GM19025 (cell line): ENCODE data around the gene ARSB.
"Not testable (repeated sequence)": the region's sequence is repeated elsewhere in the genome, so short reads cannot be mapped to it uniquely, and the experiment has no call there.

Experiments used
- ATAC-seq: cut with Tn5 transposase; IDR thresholded peaks from one replicate; pipeline ENCODE4 v1.9.1; 2021; ENCODE audit warnings: mild to moderate bottlenecking, low read depth, moderate library complexity; ENCODE audit not compliant: unreplicated experiment

The ARSB gene

DNA sequence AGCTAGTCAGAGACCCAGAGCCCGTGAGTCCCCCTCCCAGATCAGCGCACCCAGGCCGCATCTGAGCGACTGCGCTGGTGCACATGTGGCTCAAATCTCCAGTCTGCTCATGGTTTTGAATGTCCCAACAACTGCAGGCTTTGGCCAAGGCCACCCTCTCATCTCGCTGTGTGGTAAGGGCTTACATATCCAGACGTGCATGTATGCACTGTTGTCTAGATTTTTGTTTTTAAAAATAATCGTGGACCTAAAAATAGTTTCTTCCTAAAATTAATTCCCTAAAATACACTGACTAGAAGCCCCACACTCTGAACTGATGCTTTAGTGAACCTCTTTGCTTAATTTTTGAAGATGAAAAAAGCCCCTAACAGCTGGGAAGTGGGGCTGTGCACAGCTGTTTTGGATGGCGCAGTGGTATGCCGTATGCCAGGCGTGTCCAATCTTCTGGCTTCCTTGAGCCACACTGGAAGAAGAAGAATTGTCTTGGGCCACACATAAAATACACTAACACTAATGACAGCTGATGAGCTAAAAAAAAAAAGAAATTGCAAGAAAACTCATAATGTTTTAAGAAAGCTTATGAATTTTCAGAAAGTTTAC, 193.5 kb downstream of the ARSB start:
- no peak for ATAC-seq

DNA sequence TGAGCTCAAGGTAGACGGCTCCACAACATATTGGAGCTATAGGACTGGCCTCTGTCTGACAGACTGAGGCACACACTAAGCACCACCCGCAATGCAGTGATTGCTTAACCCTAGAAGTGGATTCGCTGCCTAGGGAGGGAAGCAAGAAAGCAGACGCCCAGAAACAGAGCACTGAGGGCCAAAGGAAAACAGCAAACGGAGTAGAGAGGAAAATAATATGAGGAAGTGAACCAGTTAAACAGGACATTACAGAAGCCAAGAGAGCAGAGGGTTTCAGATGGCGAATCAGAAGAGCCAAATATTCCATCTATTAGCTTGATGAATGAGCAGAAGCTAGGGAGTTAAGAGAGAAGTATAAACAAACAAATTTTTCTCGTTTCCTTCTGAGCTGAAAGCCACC, 197.3 kb downstream of the ARSB start:
- no peak for ATAC-seq

DNA sequence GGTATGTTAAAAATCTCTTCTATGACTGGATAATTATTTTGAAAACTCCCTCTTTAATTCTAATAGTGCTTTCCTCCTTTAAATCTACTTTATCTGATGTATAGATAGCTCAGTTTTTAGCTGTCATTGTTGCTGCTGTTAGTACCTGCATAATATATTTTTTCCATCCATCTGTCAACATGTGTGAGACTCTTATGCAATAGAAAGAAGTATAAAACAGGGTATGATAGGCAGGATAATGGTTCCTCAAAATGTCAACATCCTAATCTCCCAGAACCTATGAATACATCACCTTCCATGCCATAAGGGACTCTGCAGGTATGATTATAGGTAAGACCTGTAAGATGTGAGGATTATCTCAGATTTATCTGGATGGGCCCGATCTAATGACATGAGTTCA, 199.7 kb downstream of the ARSB start:
- no peak for ATAC-seq

DNA sequence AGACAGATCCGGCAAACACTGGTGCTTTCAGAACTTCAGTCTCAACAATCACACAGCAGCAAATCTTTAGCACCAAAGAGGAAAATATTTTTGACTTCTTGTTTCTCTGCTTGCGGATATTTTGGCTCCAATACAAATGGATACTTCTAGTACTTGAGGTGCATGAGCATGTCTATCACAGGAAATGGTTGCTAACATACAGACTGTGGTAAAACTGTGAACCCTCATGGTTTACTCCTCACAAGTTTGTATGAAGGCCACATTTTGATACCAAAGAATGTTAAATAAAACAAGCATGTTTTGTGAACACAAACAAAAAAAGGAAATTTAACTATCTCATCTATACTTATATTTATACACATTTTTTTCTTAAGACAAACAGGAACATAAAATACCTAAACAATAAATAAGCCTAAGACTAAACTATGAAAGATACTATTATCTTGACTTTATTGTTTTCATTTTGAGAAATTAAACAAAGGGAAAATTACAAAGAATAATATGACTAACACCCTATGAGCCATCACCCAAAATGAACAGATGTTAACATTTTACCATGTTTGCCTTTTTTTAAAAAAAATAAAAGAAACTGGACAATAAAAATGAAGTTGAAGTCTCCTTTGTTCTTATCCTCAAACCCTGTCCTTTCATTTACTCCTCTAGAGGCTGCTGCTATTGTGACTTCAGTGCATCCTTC, 201.5 kb downstream of the ARSB start:
- ATAC-seq = no peak

DNA sequence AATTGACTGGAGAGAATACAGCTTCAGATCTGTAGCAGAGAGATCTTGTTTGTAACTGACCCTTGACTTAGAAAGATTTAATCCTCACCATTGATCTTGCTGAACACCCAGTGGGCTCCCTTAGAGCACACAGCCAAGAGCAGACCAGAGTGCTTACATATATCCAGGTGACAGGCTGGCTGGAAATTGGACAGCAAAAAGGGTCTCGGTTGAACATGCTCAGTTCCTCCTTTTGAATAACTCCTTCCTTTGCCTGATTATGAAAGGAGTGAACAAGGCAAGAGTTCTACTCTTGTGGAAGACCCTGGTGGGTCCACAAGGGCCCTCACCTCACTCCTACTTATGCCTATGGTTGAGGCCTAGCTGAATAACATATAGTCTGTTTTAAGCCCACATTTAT, 202.4 kb downstream of the ARSB start:
- ATAC-seq = no peak

DNA sequence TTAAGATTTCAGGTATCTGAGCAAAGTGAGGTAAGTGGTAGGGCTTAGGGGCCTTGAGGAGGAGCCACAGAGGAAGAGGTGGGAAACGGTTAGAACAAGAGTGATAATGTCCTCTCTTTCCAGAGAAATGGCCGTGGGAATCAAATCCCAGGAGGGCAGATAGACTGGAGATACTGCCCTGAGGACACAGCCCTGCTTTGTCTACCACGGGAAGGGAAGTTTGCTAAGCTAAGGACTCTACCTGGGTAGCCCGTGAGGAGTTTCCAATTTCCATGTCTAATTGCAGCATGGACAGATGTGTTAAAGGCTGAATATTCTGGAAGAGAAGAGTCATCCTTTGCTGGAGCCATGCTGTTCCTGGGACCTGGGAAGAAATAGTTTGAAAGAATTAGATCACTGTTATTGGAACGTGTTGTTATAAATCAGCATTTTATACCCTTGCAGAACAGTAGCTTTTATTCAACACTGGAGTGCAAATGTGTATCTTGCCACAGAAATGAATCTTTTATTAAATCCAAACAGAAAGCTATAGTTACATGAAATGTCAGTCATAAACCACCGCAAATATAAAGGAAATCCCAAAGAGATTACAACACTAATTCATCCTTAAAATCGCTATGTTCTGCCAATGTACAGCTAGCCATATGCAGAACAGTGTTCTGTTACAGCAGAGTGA, 203.4 kb downstream of the ARSB start:
- no peak for ATAC-seq

DNA sequence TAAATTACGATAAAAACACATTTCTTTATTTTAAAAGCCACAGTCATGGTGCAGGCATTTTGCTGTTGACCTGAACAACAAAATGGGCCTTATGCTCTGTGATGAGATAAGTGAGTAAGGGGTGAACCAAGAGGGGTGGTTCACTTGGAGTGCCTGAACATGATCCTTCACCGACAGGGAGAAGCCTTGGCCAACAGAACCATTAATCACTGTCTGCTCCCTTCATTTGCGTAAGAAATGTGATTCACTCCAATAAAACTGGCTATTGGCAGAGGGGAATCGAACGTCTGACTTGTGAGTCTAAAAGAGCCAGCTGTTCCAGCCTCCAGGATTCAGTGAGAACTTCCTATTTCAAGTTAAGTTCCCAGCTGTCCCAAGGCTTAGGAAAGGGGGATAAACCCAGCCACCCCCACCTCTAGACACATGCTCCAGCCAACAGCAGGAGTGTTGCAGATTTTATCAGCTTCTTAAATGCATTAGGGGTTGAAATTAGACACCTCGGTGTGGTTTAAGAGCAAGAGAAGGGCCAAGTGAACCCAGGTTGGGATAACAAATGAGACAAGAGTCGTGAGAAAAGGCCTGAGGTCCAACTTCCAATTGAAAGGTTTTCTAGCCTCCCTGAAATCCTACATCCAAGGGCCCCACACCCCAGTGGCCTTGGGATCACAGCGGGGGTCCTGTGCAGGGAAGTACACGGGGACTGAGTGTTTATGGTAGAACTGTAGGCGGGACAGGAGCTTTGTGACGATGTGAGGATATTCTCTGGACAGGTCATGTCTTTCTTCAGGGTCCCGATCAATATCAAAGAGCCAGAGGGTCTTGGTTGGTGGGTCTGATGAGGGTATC, 205.1 kb downstream of the ARSB start:
- ATAC-seq = no peak

DNA sequence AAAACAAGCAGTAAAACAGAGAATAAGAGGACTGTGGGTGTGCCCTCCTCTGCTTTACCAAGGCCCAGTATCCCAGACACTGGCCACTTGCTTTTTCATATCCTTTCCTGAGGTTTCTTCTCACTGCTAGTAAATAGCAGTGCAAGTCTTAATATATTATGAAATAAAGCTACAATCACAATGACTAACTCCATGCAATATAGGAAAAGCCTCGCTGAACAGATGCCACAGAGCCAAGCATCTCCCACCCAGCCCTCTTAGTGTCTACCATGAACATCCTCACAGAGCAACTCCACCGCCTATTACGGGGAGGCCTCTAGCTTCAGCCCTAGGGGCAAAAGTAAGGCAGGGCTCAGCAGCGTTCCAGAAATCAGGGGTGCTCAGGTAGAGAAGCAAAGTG, 205.8 kb downstream of the ARSB start:
- no peak for ATAC-seq

DNA sequence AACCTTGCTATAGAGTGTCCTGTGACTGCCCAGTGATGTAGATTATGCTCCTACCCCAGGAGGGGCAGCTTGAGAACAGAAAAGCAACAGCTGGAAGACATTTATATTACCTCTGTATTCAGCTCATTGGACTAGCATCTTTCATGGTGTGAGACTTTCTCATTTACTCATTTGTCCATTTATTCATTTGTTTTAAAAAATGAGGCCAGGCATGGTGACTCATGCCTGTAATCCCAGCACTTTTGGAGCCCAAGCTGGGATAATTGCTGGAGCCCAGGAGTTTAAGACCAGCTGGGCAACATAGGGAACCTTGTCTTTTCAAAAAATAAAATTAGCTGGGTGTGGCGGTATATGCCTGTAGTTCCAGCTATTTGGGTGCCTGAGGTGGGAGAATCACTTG, 206.6 kb downstream of the ARSB start:
- ATAC-seq = no peak

DNA sequence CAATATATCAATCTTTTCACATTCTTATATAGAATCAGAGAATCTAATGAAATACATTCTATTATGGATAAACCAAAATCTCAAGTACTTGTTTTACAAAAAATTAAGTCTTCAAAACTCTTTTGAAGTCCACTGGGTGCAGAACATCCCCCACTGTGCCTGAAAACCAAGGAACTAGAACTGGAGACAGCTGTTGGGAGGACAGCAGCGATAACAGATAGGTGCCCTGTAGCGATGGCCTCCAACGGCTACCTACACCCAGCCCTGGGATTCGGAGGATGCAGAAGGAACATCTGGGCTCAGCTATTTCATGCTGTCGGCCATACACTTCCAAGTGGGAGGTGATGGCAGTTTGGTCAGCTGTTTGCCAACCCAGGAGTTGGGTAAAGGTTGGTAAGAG, 207.2 kb downstream of the ARSB start:
- ATAC-seq = no peak

DNA sequence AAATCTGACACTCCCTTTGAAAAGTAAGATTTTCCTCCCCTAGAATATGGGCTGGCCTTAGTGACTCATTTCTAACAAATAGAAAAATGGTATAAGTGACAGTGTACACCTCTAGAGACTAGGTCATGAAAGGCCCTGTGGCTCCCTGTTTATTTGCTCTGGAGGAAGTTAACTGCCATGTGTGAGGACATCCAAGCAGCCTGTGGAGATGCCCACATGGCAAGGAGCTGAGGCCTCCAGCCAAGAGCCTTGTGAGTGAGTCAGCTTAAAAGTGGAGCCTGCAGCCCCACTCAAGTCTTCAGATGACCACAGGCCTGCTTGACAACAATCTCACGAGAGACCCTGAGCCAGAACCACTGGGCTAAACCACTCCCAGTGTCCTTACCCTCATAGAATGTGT, 208.5 kb downstream of the ARSB start:
- no peak for ATAC-seq

DNA sequence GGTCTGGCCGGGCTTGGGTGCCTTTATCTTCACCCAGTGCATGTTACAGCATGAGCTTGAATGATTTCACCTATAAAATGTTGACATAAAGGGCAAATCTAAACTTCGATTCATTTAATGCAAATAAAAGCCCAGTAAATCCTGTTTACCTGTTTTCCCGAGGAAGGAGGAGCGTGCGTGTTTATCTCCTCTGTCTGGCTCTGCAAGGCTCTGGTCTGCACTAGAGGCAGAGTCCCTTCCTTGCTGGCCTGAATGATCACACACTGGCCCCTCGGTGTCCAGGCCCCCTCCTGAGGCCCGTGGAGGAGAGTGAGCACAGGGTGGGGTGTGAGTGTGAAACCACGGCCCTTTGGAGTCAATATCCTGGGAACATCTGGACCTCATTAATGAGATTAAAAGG, 211.5 kb downstream of the ARSB start:
- no peak for ATAC-seq

DNA sequence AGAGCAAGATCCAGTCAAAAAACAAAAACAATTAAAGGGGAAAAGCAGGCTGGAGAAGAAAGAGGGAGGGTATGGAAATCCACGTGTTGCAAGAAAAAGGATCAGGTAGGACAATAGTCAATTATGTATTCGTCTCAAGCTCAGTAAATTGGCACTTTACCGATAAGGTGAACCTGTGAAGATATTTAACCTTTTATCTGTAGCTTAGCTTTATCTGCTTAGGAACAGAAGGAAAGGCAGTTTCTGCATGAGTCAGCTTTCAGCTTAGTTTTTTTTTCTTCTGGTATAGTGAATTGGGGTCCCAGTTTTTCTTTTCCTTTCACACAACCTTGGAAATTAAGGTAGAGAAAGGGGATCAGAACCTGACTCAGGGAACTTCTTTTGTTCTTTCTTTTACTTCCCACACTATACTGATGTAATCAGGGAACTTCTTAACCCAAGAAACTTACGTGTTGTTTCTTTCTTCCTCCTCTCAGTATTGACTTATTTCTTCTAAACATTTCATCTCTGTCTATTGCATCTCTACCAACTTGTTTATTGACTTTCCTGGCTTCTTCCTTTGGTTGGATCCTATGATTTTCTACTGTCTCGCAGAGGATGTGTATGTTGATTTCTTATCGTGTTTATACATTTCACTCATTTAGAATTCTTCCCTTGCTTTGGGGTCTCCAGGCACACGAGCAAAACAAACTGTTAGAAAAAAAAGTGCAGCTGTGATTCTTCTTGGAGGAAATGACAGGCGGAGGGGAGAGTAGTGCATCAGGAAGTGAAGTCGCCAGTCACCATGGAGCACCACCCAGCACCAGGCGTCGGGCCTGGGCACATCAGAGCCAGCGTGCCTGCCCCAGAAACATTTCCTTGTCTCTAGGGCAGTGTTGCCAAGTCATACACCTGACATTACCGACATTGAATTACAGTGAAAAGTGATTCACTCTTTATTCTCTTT, 213.6 kb downstream of the ARSB start:
- no peak for ATAC-seq

DNA sequence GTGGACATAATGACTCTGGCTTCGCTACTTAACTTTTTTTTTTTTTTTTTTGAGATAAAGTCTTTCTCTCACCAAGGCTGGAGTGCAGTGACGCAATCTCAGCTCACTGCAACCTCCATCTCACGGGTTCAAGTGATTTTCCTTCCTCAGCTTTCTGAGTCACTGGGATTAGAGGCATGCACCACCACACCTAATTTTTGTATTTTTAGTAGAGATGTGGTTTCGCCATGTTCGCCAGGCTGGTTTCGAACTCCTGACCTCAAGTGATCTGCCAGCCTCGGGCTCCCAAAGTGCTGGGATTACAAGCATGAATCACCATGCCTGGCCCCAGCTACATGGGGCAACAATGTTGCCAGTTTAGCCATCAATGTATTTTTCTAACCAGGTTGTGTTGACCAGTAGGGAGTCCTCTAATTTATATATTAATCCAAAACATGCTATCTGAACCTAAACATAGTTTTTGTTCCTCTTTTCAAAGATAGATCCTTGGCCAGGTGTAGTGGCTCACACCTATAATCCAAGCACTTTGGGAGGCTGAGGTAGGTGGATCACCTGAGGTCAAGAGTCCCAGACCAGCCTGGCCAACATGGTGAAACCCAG, 216.2 kb downstream of the ARSB start:
- ATAC-seq = no peak

DNA sequence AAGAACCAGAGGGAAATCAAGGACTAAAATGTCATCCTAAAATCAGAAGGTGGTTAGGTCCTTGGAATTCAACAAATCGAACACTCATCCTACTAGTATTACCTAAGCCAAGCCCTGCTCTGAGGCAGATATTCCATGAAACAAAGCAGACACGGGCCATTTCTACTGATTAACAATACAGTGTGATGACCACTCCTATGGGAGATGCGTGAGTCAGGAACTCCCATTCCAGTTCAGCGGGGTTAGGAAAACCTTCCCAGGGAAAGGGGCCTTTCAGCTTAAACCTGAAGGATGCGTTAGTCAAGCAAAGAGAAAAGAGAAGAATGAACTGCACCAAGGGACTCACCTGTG, 218.7 kb downstream of the ARSB start:
- no peak for ATAC-seq

DNA sequence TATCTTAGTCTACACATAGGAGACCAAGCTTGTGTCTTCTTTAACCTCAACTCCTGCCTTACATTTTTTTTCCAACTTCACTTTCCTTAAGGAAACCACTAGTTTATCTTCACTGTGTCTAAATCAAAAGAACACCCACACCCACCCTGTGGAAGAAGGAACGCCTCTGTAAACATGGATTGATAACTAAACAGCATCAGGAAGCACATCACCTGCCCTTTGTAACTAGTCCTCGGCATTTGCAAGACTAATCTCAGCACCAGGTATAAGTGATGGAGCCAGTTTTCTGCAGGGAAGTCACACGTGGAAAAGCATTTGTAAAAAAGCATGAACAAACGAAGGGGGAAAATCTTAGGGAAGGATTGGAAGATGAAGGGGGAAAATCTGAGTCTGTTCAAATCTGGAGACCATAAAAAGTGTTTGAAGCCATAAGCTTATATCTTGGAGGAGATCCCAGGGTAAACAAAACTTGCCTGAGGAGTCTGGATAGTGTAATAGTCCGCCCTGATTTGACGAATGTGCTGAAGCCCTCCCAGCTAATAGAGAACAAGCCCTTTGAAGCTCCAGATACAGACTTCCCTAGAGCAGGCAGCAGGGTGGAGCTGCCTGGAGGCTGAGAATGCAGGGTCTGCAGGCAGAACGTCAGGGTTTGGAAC, 219.2 kb downstream of the ARSB start:
- ATAC-seq = no peak

DNA sequence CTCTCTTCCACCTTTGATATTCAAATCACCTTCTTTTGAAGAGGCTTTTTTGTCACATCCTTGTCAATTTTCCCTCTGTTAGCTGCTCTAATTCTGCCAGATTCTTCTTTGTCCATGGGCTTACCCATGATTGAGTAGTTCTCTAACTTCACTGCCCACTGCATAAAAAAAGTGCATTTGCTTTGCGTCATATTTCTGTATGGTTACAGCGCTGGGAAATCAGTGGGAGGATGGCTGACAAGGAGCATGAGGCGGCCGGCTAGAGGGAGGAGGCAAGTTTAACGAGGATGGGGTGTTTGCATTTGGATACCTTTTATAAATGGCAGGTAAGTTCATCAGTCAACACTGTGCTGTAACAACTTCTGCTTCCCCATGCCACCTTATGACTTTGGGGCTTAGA, 220.0 kb downstream of the ARSB start:
- ATAC-seq = no peak

DNA sequence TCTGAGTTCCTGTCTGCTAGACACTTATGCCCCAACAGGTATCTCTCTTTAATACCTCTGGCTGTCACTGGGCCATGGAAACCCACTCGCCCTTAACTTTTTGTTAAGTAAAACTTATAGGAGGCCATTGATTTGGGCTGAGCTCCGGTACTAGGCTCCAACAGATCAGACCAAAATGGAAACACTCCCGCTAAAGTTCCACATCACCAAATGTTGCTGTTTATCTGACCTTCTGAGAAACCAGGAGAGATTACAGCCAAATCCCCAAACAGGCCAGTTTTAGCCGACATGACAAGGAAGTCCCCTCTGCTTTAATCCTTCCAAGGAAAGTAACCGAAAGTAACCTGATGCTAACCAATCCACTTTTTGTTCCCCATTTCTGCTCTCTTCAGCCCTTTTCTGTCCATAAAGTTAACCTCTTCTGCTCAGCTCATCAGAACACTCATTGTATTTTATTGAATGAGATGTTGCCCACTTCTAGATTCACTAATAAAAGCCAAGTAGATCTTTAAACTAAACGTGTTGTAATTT, 221.4 kb downstream of the ARSB start:
- no peak for ATAC-seq

DNA sequence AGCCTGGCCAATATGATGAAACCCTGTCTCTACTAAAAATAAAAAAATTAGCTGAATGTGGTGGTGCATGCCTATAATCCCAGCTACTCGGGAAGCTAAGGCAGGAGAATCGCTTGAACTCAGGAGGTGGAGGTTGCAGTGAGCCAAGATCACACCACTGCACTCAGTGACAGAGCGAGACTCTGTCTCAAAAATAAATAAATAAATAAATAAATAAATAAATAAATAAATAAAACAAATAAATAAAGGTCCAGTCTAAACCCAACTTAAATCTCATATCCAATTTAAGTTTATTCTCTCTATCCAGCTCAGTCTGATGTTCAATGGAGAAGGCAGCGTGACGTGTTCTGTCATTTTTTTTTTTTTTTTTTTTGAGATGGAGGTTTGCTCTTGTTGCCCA, 222.4 kb downstream of the ARSB start:
- not testable (repeated sequence) for ATAC-seq
